HG03159 (cell line): Measurements from ENCODE around the gene SGSH.

Source experiments
- ATAC-seq: cut with Tn5 transposase; IDR thresholded peaks from one replicate; pipeline ENCODE4 v1.9.1; 2021; ENCODE audit warnings: mild to moderate bottlenecking, moderate library complexity; ENCODE audit not compliant: unreplicated experiment

The SGSH gene

GRCh38 chr17:80189611-80190010 is 30.5 kb downstream of the SGSH start:
- ATAC-seq = no peak

GRCh38 chr17:80187515-80187941 is 32.6 kb downstream of the SGSH start:
- no peak for ATAC-seq

- ATAC-seq = no peak
Measured at GRCh38 chr17:80187090-80187489, 33.0 kb downstream of the SGSH start.

- no peak for ATAC-seq
Measured at GRCh38 chr17:80185968-80186367, 34.2 kb downstream of the SGSH start.

- ATAC-seq = no peak
Measured at GRCh38 chr17:80184423-80184714, 35.8 kb downstream of the SGSH start.

- no peak for ATAC-seq
Measured at GRCh38 chr17:80183581-80184422, 36.3 kb downstream of the SGSH start.

GRCh38 chr17:80182845-80183223 is 37.3 kb downstream of the SGSH start:
- no peak for ATAC-seq

- no peak for ATAC-seq
Measured at GRCh38 chr17:80182118-80182844, 37.9 kb downstream of the SGSH start.

GRCh38 chr17:80181431-80181830 is 38.7 kb downstream of the SGSH start:
- ATAC-seq = no peak

- ATAC-seq = no peak
Measured at GRCh38 chr17:80180192-80180591, 39.9 kb downstream of the SGSH start.

- no peak for ATAC-seq
Measured at GRCh38 chr17:80177986-80178595, 42.0 kb downstream of the SGSH start.

- no peak for ATAC-seq
Measured at GRCh38 chr17:80176757-80177156, 43.4 kb downstream of the SGSH start.

GRCh38 chr17:80173916-80174315 is 46.2 kb downstream of the SGSH start:
- no peak for ATAC-seq

GRCh38 chr17:80173126-80173525 is 47.0 kb downstream of the SGSH start:
- no peak for ATAC-seq

- no peak for ATAC-seq
Measured at GRCh38 chr17:80171681-80172080, 48.5 kb downstream of the SGSH start.

- no peak for ATAC-seq
Measured at GRCh38 chr17:80169784-80170500, 50.2 kb downstream of the SGSH start, which contains the start of gene CARD14. CARD14 (plus strand) TSS chr17:80170030; CDS start chr17:80181439, 11,409 bp downstream.

GRCh38 chr17:80169107-80169506 is 51.0 kb downstream of the SGSH start:
- ATAC-seq = no peak

- no peak for ATAC-seq
Measured at GRCh38 chr17:80168371-80168770, 51.8 kb downstream of the SGSH start.

GRCh38 chr17:80166446-80166845 is 53.7 kb downstream of the SGSH start:
- no peak for ATAC-seq

- ATAC-seq = no peak
Measured at GRCh38 chr17:80164185-80164584, 55.9 kb downstream of the SGSH start.

GRCh38 chr17:80163336-80163735 is 56.8 kb downstream of the SGSH start:
- no peak for ATAC-seq
